K562 (cell line): Measurements from ENCODE around the gene NEURL4.

Experiments used
- ARHGAP35 ChIP-seq: fragments of 450-650 bp; IDR thresholded peaks from 2 replicates; pipeline ENCODE4 v1.6.1; 2018; ENCODE audit not compliant: partially characterized antibody
- CBX8 ChIP-seq: fragments of 200-600 bp; sonication (generic); IDR thresholded peaks from 2 replicates; pipeline ENCODE4 v1.6.1; 2012; ENCODE audit warnings: borderline replicate concordance, mixed run types, low read depth, mild to moderate bottlenecking, moderate library complexity, mixed read lengths, low read length, control low read depth, inconsistent platforms; ENCODE audit not compliant: poor library complexity, severe bottlenecking; ENCODE audit errors: extremely low read depth
- ETS2 ChIP-seq: IDR thresholded peaks from 2 replicates; pipeline ENCODE4 v1.6.1; 2016; ENCODE audit warnings: borderline replicate concordance, missing genetic modification characterization, mild to moderate bottlenecking, moderate library complexity, missing compliant biosample characterization; ENCODE audit not compliant: poor library complexity, severe bottlenecking
- HNRNPLL ChIP-seq: fragments of 200-400 bp; formaldehyde crosslinking; IDR thresholded peaks from 2 replicates; pipeline ENCODE4 v1.6.1; 2017; ENCODE audit warnings: low read length, low read depth, mild to moderate bottlenecking; ENCODE audit not compliant: poor library complexity, severe bottlenecking
- IRF1 ChIP-seq: sonication (generic); formaldehyde crosslinking; IDR thresholded peaks from 2 replicates; pipeline ENCODE4 v1.8.0; 2022; ENCODE audit warnings: missing genetic modification reagents, mild to moderate bottlenecking, borderline replicate concordance
- SUPT5H ChIP-seq: fragments of 450-650 bp; IDR thresholded peaks from 2 replicates; pipeline ENCODE4 v1.6.1; 2016
- ZBTB34 ChIP-seq: fragments of 250-450 bp; sonication (Bioruptor Pico); IDR thresholded peaks from 2 replicates; pipeline ENCODE4 v1.8.0; 2021; ENCODE audit warnings: mild to moderate bottlenecking, moderate library complexity

- TF ChIP-seq ETS2: no peak
- no peak for TF ChIP-seq SUPT5H
- no peak for TF ChIP-seq HNRNPLL
- no peak for TF ChIP-seq IRF1 (CRISPR knock-in tag)
- TF ChIP-seq CBX8: no peak
- no peak for TF ChIP-seq ZBTB34 (CRISPR knock-in tag)
- no peak for TF ChIP-seq ARHGAP35
Observed at GRCh38 chr17:7361906-7362305, 32.8 kb upstream of the NEURL4 start.
